ENCODE data around the gene ACER3.

GRCh38 chr11:77035580-77035979 is 174.9 kb downstream of the ACER3 start:
- TF ChIP-seq CTCF (IDR thresholded peaks at IDR 0.05; ENCODE audit: low read depth, low read length) (no peak), EZH2phosphoT487 (IDR thresholded peaks at IDR 0.05; ENCODE audit: low read depth) (no peak)
